Measurements from ENCODE around the gene KNCN. TPM values are rescaled to one million over a fixed set of nuclear protein-coding genes. Genes with fewer than 3 reads are reported as not detected.

Gene KNCN
- polyA plus RNA-seq, 2 donors = not detected

GRCh38 chr1:46585312-46585938, 34.0 kb upstream of the KNCN start:
- Histone ChIP-seq H3K4me1 (ENCODE audit: control insufficient read depth in 2 of 2, insufficient read depth in 2 of 2, low read length in 1 of 2) (no peaks in the 10 kb centered on the region), H3K9me3 (ENCODE audit: control insufficient read depth in 2 of 2, insufficient read depth in 1 of 2, low read depth in 1 of 2, low read length in 1 of 2) (peaks cover 0 to 2% of the 10 kb centered on the region in 2 donors), H3K4me3 (ENCODE audit: low read depth in 1 of 2, low read length in 2 of 2) (no peak overlapping the region), H3K27me3 (ENCODE audit: control insufficient read depth in 1 of 2, insufficient read depth in 2 of 2, low read length in 2 of 2) (no peaks in the 10 kb centered on the region), H3K27ac (ENCODE audit: low read depth in 2 of 2, low read length in 1 of 2) (no peak overlapping the region), H3K36me3 (ENCODE audit: control insufficient read depth in 2 of 2, insufficient read depth in 2 of 2, low read length in 1 of 2) (peaks cover 13 to 27% of the 10 kb centered on the region in 2 donors)
- WGBS, 2 donors = 83 to 86% methylated on average over 12 of the region's 12 CpGs

DNA sequence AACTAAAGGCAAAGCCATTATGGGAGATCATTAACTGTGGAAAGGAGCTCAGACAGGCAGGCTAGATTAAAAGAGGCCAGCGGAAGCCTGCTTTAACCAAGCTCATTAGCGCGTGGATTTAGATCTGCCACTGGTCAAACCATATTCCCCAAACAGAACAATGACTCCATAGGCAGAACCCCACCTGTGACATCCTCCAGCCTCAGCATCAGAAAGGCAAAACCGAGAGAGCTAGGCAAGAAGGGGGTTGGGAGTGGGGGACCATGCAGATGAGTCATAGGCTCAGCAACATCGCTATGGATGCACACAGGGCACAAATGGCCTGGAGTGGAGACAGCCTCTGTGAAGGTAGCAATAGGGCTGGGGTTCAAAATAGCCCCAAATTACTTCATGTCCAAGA, 32.0 kb upstream of the KNCN start:
- 85 to 89% methylated on average over 5 of the region's 5 CpGs for WGBS, 2 donors

DNA sequence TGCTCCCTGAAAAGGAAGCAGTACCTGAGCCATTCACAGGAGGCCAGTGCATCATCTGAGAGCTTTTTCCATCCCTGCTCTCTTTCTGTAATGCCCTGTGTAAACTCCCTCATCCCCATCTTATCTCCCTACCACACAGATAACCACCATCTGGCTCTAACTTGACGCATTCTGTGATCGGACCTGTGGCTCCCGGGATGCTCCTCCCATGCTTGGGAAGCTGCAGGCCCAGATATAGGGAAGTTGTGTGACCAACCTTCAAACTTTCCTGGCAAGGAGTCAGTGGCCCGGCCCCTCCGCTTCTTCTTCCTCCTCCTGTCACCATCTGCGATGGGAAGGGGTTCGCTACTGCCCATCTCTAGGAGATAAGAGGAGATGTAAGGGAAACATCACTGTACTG, 31.5 kb upstream of the KNCN start:
- WGBS, 2 donors = 74 to 82% methylated on average over 7 of the region's 7 CpGs
- H3K4me3 ChIP-seq (ENCODE audit: low read depth in 1 of 2, low read length in 2 of 2) = no peak overlapping the region
- H3K27ac ChIP-seq (ENCODE audit: low read depth in 2 of 2, low read length in 1 of 2) = no peak overlapping the region
- no peaks in the 10 kb centered on the region for H3K27me3 ChIP-seq (ENCODE audit: control insufficient read depth in 1 of 2, insufficient read depth in 2 of 2, low read length in 2 of 2)
- no peaks in the 10 kb centered on the region for H3K4me1 ChIP-seq (ENCODE audit: control insufficient read depth in 2 of 2, insufficient read depth in 2 of 2, low read length in 1 of 2)
- peaks cover 0 to 2% of the 10 kb centered on the region in 2 donors for H3K9me3 ChIP-seq (ENCODE audit: control insufficient read depth in 2 of 2, insufficient read depth in 1 of 2, low read depth in 1 of 2, low read length in 1 of 2)
- H3K36me3 ChIP-seq (ENCODE audit: control insufficient read depth in 2 of 2, insufficient read depth in 2 of 2, low read length in 1 of 2) = peaks cover 6 to 21% of the 10 kb centered on the region in 2 donors

More for the DNA sequence above, 32.0 kb upstream of the KNCN start:
- Histone ChIP-seq H3K4me3 (ENCODE audit: low read depth in 1 of 2, low read length in 2 of 2) (no peak overlapping the region), H3K9me3 (ENCODE audit: control insufficient read depth in 2 of 2, insufficient read depth in 1 of 2, low read depth in 1 of 2, low read length in 1 of 2) (peaks cover 0 to 2% of the 10 kb centered on the region in 2 donors), H3K27me3 (ENCODE audit: control insufficient read depth in 1 of 2, insufficient read depth in 2 of 2, low read length in 2 of 2) (no peaks in the 10 kb centered on the region), H3K4me1 (ENCODE audit: control insufficient read depth in 2 of 2, insufficient read depth in 2 of 2, low read length in 1 of 2) (no peaks in the 10 kb centered on the region), H3K36me3 (ENCODE audit: control insufficient read depth in 2 of 2, insufficient read depth in 2 of 2, low read length in 1 of 2) (peaks cover 6 to 21% of the 10 kb centered on the region in 2 donors), H3K27ac (ENCODE audit: low read depth in 2 of 2, low read length in 1 of 2) (no peak overlapping the region)

- H3K4me3 ChIP-seq (ENCODE audit: low read depth in 1 of 2, low read length in 2 of 2) = no peak overlapping the region
- 77 to 78% methylated on average over 4 of the region's 4 CpGs for WGBS, 2 donors
- peaks cover 6 to 22% of the 10 kb centered on the region in 2 donors for H3K36me3 ChIP-seq (ENCODE audit: control insufficient read depth in 2 of 2, insufficient read depth in 2 of 2, low read length in 1 of 2)
- H3K27ac ChIP-seq (ENCODE audit: low read depth in 2 of 2, low read length in 1 of 2) = no peak overlapping the region
- no peaks in the 10 kb centered on the region for H3K27me3 ChIP-seq (ENCODE audit: control insufficient read depth in 1 of 2, insufficient read depth in 2 of 2, low read length in 2 of 2)
- peaks cover 0 to 2% of the 10 kb centered on the region in 2 donors for H3K9me3 ChIP-seq (ENCODE audit: control insufficient read depth in 2 of 2, insufficient read depth in 1 of 2, low read depth in 1 of 2, low read length in 1 of 2)
- no peaks in the 10 kb centered on the region for H3K4me1 ChIP-seq (ENCODE audit: control insufficient read depth in 2 of 2, insufficient read depth in 2 of 2, low read length in 1 of 2)
Observed at GRCh38 chr1:46581681-46582455, 30.4 kb upstream of the KNCN start.

DNA sequence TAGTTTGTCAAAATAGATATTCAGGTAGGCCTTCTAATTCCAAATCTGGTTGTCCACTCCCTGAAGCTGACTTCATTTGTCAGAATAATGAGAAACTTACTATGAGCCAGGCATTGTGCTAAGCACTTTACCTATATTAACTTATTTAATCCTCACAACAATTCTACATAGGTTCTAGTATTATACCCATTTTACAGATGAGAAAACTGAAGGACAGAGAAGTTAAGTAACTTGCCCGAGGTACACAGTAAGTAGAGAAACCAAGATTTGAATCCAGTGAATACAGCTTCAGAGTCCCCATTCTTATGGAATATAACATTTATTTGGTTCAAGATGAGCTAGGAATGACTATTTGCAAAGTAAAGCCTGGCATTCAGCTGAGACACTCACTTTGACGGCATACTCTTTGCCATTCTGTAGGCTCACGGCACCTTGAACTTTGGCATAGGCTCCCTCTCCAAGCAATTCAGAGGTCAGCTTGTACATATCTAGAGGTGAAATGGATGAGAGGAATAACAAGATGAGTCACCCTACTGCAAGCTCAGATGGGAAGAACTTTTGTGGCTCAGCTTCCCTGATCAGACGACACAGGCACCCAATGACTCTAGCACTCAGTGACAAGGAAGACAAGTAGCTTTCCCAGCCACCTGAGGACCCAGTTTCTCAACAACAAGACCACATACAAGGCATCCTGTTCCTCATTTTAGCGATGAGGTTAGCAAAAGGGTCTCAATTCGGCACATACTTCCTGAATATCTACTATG, 28.9 kb upstream of the KNCN start:
- WGBS, 2 donors = 91% methylated on average over 6 of the region's 6 CpGs
- Histone ChIP-seq H3K27me3 (ENCODE audit: control insufficient read depth in 1 of 2, insufficient read depth in 2 of 2, low read length in 2 of 2) (no peaks in the 10 kb centered on the region), H3K36me3 (ENCODE audit: control insufficient read depth in 2 of 2, insufficient read depth in 2 of 2, low read length in 1 of 2) (peaks cover 6 to 22% of the 10 kb centered on the region in 2 donors), H3K4me1 (ENCODE audit: control insufficient read depth in 2 of 2, insufficient read depth in 2 of 2, low read length in 1 of 2) (no peaks in the 10 kb centered on the region), H3K27ac (ENCODE audit: low read depth in 2 of 2, low read length in 1 of 2) (no peak overlapping the region), H3K9me3 (ENCODE audit: control insufficient read depth in 2 of 2, insufficient read depth in 1 of 2, low read depth in 1 of 2, low read length in 1 of 2) (no peaks in the 10 kb centered on the region), H3K4me3 (ENCODE audit: low read depth in 1 of 2, low read length in 2 of 2) (no peak overlapping the region)

DNA sequence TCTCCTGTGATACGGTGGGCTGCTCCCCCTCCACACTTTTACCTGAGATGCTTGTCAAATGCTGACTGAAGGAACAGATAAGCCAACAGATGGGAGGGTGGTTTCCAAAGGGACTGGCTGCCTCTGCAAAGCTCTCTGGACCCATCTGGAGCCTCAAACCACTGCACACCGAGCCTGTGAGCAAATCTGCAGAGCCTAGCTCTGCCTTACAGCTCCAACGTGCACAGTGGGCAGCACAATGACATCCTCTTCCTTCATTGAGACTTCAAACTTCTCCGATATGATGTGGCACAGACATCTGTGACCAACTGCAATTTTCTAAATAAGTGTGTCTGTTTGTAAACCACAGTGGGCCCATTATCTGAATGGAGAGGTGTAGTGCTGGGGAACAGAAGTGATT, 26.2 kb upstream of the KNCN start:
- WGBS, 2 donors = 81 to 85% methylated on average over 4 of the region's 4 CpGs
- Histone ChIP-seq H3K27me3 (ENCODE audit: control insufficient read depth in 1 of 2, insufficient read depth in 2 of 2, low read length in 2 of 2) (no peaks in the 10 kb centered on the region), H3K4me3 (ENCODE audit: low read depth in 1 of 2, low read length in 2 of 2) (no peak overlapping the region), H3K4me1 (ENCODE audit: control insufficient read depth in 2 of 2, insufficient read depth in 2 of 2, low read length in 1 of 2) (no peaks in the 10 kb centered on the region), H3K9me3 (ENCODE audit: control insufficient read depth in 2 of 2, insufficient read depth in 1 of 2, low read depth in 1 of 2, low read length in 1 of 2) (no peaks in the 10 kb centered on the region), H3K27ac (ENCODE audit: low read depth in 2 of 2, low read length in 1 of 2) (no peak overlapping the region), H3K36me3 (ENCODE audit: control insufficient read depth in 2 of 2, insufficient read depth in 2 of 2, low read length in 1 of 2) (peaks cover 5 to 25% of the 10 kb centered on the region in 2 donors)

GRCh38 chr1:46576596-46576995, 25.1 kb upstream of the KNCN start:
- Histone ChIP-seq H3K36me3 (ENCODE audit: control insufficient read depth in 2 of 2, insufficient read depth in 2 of 2, low read length in 1 of 2) (peaks cover 0 to 26% of the 10 kb centered on the region in 2 donors), H3K27me3 (ENCODE audit: control insufficient read depth in 1 of 2, insufficient read depth in 2 of 2, low read length in 2 of 2) (no peaks in the 10 kb centered on the region), H3K27ac (ENCODE audit: low read depth in 2 of 2, low read length in 1 of 2) (no peak overlapping the region), H3K9me3 (ENCODE audit: control insufficient read depth in 2 of 2, insufficient read depth in 1 of 2, low read depth in 1 of 2, low read length in 1 of 2) (no peaks in the 10 kb centered on the region), H3K4me3 (ENCODE audit: low read depth in 1 of 2, low read length in 2 of 2) (no peak overlapping the region), H3K4me1 (ENCODE audit: control insufficient read depth in 2 of 2, insufficient read depth in 2 of 2, low read length in 1 of 2) (no peaks in the 10 kb centered on the region)
- WGBS, 2 donors = 74 to 86% methylated on average over 6 of the region's 6 CpGs

DNA sequence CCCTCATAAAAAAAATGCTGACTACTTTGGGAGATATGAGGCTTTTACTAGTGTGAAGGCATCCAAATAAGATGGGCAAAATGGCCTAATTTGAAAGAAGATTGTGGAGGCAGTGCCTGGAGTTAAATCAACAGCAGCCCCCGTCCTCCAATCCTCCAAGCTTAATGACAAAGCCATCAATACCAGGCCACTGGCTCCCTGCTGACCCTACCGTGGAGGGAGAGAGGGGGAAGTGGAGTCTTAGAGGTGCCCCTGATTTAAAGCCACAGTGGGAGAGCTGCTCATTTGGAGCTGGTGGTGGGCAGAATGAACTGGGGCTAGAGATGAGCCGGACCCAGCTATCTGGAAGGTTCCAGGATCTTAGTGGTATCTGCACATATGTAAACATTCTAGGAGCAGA, 24.3 kb upstream of the KNCN start:
- Histone ChIP-seq H3K36me3 (ENCODE audit: control insufficient read depth in 2 of 2, insufficient read depth in 2 of 2, low read length in 1 of 2) (peaks cover 0 to 26% of the 10 kb centered on the region in 2 donors), H3K27me3 (ENCODE audit: control insufficient read depth in 1 of 2, insufficient read depth in 2 of 2, low read length in 2 of 2) (no peaks in the 10 kb centered on the region), H3K27ac (ENCODE audit: low read depth in 2 of 2, low read length in 1 of 2) (no peak overlapping the region), H3K9me3 (ENCODE audit: control insufficient read depth in 2 of 2, insufficient read depth in 1 of 2, low read depth in 1 of 2, low read length in 1 of 2) (no peaks in the 10 kb centered on the region), H3K4me3 (ENCODE audit: low read depth in 1 of 2, low read length in 2 of 2) (no peak overlapping the region), H3K4me1 (ENCODE audit: control insufficient read depth in 2 of 2, insufficient read depth in 2 of 2, low read length in 1 of 2) (no peaks in the 10 kb centered on the region)
- WGBS, 2 donors = 85 to 88% methylated on average over 3 of the region's 3 CpGs

DNA sequence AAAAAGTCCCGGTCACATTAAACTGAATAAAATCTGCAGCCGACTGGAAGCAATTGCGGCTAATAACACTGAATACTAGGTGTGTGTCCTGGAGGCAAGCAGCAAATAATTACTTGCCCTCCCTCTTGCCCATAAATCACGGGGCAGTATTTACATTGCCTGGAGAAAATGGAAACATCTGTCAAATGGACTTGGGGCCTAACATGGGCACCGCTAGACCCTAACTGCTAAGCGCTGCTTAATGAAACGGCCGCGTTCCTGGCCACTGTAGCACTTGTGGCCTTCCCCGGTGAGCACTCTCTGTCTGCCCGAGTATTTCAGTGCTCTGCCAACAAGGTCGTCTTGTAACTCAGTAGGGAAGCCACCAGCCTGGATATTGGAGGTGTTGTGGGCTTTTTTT, 23.9 kb upstream of the KNCN start:
- Histone ChIP-seq H3K4me1 (ENCODE audit: control insufficient read depth in 2 of 2, insufficient read depth in 2 of 2, low read length in 1 of 2) (no peaks in the 10 kb centered on the region), H3K4me3 (ENCODE audit: low read depth in 1 of 2, low read length in 2 of 2) (no peak overlapping the region), H3K27ac (ENCODE audit: low read depth in 2 of 2, low read length in 1 of 2) (no peak overlapping the region), H3K9me3 (ENCODE audit: control insufficient read depth in 2 of 2, insufficient read depth in 1 of 2, low read depth in 1 of 2, low read length in 1 of 2) (no peaks in the 10 kb centered on the region), H3K27me3 (ENCODE audit: control insufficient read depth in 1 of 2, insufficient read depth in 2 of 2, low read length in 2 of 2) (no peaks in the 10 kb centered on the region), H3K36me3 (ENCODE audit: control insufficient read depth in 2 of 2, insufficient read depth in 2 of 2, low read length in 1 of 2) (peaks cover 0 to 26% of the 10 kb centered on the region in 2 donors)
- 77% methylated on average over 12 of the region's 12 CpGs for WGBS, 2 donors

Measured in esophagus (tissue), 2 donors.